GM12872 (cell line): ENCODE measurements around the gene DCLK2.

Source experiments
- CTCF ChIP-seq: IDR thresholded peaks from 3 replicates; pipeline ENCODE4 v1.5.1; 2011; ENCODE audit warnings: low read depth, mild to moderate bottlenecking, low read length, moderate library complexity; ENCODE audit not compliant: insufficient read depth

Gene DCLK2

GRCh38 chr4:150217192-150217591 lies 138.9 kb downstream of the DCLK2 start:
- no peak for TF ChIP-seq CTCF

- TF ChIP-seq CTCF: no peak
Measured at GRCh38 chr4:150217808-150218207, 139.6 kb downstream of the DCLK2 start.

- no peak for TF ChIP-seq CTCF
Measured at GRCh38 chr4:150218447-150218846, 140.2 kb downstream of the DCLK2 start.

- TF ChIP-seq CTCF: no peak
Measured at GRCh38 chr4:150219841-150220240, 141.6 kb downstream of the DCLK2 start.

- TF ChIP-seq CTCF: no peak
Measured at GRCh38 chr4:150224896-150225591, 146.8 kb downstream of the DCLK2 start.

- TF ChIP-seq CTCF: no peak
Measured at GRCh38 chr4:150229520-150229919, 151.3 kb downstream of the DCLK2 start.

- no peak for TF ChIP-seq CTCF
Measured at GRCh38 chr4:150230561-150230960, 152.3 kb downstream of the DCLK2 start.
